LNCaP clone FGC (cell line): ENCODE data around the gene CENPU.

ENCODE experiments used
- DNase-seq: peaks from one replicate; pipeline ENCODE4 v3.0.0-alpha.2; 2011; ENCODE audit warnings: low read depth
- H3K4me3 ChIP-seq: 2 replicates; pipeline ENCODE4 v1.5.1; 2011; ENCODE audit warnings: mild to moderate bottlenecking, low read depth, low read length, control low read depth
- CTCF ChIP-seq: IDR thresholded peaks from 2 replicates; pipeline ENCODE4 v1.5.1; 2012; ENCODE audit warnings: mild to moderate bottlenecking; ENCODE audit not compliant: control insufficient read depth, insufficient read depth; ENCODE audit errors: extremely low read depth

The CENPU gene

GRCh38 chr4:184684491-184685189, 49.3 kb downstream of the CENPU start:
- DNase-seq: no peak
- no peak for TF ChIP-seq CTCF
- H3K4me3 ChIP-seq: no peak overlapping the region

- no peak overlapping the region for H3K4me3 ChIP-seq
- DNase-seq: no peak
- no peak for TF ChIP-seq CTCF
These were observed 52.0 kb downstream of the CENPU start for GRCh38 chr4:184681916-184682315.

GRCh38 chr4:184680698-184681097, 53.2 kb downstream of the CENPU start:
- DNase-seq: no peak
- TF ChIP-seq CTCF: no peak

GRCh38 chr4:184675821-184676492, 57.9 kb downstream of the CENPU start:
- no peak for TF ChIP-seq CTCF
- H3K4me3 ChIP-seq: no peak overlapping the region
- DNase-seq: no peak

More at GRCh38 chr4:184680698-184681097, 53.2 kb downstream of the CENPU start:
- H3K4me3 ChIP-seq: no peak overlapping the region

GRCh38 chr4:184675018-184675417, 58.9 kb downstream of the CENPU start:
- no peak overlapping the region for H3K4me3 ChIP-seq
- DNase-seq: no peak
- TF ChIP-seq CTCF: no peak

GRCh38 chr4:184674011-184674410, 59.9 kb downstream of the CENPU start:
- no peak overlapping the region for H3K4me3 ChIP-seq

More at GRCh38 chr4:184674011-184674410, 59.9 kb downstream of the CENPU start:
- no peak for DNase-seq
- no peak for TF ChIP-seq CTCF
